HepG2 (cell line): ENCODE results near the gene ACAT2. TPM values are rescaled to one million over a fixed set of nuclear protein-coding genes. Genes with fewer than 3 reads are reported as not detected.

Experiments used
- AKAP8 ChIP-seq: sonication (generic); formaldehyde crosslinking; IDR thresholded peaks from 2 replicates; pipeline ENCODE4 v1.5.1; 2020; ENCODE audit warnings: mild to moderate bottlenecking, missing genetic modification reagents
- MZF1 ChIP-seq: sonication (generic); formaldehyde crosslinking; IDR thresholded peaks from 2 replicates; pipeline ENCODE4 v1.8.1; 2023; ENCODE audit warnings: mild to moderate bottlenecking, missing genetic modification reagents, borderline replicate concordance
- ZNF737 ChIP-seq: sonication (generic); formaldehyde crosslinking; IDR thresholded peaks from 2 replicates; pipeline ENCODE4 v1.5.0; 2020; ENCODE audit warnings: missing genetic modification reagents, mild to moderate bottlenecking, borderline replicate concordance
- polyA plus RNA-seq, 8 experiments: library from polyadenylated mRNA; depleted of rRNA in 3 of 8; stranded (reverse) in 7 of 8; unstranded in 1 of 8; fragments of >200 nt; fragmentation: Illumina TruSeq in 4 of 8; extraction: Trizol in 4 of 8; gene quantifications; 2 replicates each; pipeline versions ENCODE4 v1.2.1 to v1.2.3, GENCODE V29; 2011 to 2016; ENCODE audit warnings: low read depth in 4 of 8, missing spikeins in 1 of 8, mixed read lengths in 1 of 8; ENCODE audit not compliant: insufficient read depth in 1 of 8
- total RNA-seq, 5 experiments: library from RNA; depleted of rRNA; stranded (reverse); fragments of >200 nt; fragmentation: Illumina TruSeq; extraction: Trizol; gene quantifications; 2 replicates each; pipeline ENCODE4 v1.2.3, GENCODE V29; 2016; ENCODE audit warnings: low read depth in 1 of 5
- TF ChIP-seq, protein P1 (sequence below): sonication (generic); formaldehyde crosslinking; IDR thresholded peaks from 2 replicates; pipeline ENCODE4 v1.9.0; 2021; ENCODE audit warnings: missing genetic modification reagents, borderline replicate concordance
- TF ChIP-seq, protein P2 (sequence below): sonication (generic); formaldehyde crosslinking; IDR thresholded peaks from 2 replicates; pipeline ENCODE4 v1.8.0; 2022; ENCODE audit warnings: missing genetic modification reagents, mild to moderate bottlenecking, moderate library complexity, borderline replicate concordance
- TF ChIP-seq, protein P3 (sequence below): sonication (generic); formaldehyde crosslinking; IDR thresholded peaks from 2 replicates; pipeline ENCODE4 v1.4.0; 2020; ENCODE audit warnings: mild to moderate bottlenecking, missing genetic modification reagents
- TF ChIP-seq, protein P4 (sequence below): sonication (generic); formaldehyde crosslinking; IDR thresholded peaks from 2 replicates; pipeline ENCODE4 v1.5.1; 2020; ENCODE audit warnings: mild to moderate bottlenecking, missing genetic modification reagents

The ACAT2 gene
- total and polyA plus RNA-seq, 2 of the 13 experiments (the other 11 are each of a cell fraction or from before 2014, with no cell fraction given) = 121 to 534 TPM

DNA sequence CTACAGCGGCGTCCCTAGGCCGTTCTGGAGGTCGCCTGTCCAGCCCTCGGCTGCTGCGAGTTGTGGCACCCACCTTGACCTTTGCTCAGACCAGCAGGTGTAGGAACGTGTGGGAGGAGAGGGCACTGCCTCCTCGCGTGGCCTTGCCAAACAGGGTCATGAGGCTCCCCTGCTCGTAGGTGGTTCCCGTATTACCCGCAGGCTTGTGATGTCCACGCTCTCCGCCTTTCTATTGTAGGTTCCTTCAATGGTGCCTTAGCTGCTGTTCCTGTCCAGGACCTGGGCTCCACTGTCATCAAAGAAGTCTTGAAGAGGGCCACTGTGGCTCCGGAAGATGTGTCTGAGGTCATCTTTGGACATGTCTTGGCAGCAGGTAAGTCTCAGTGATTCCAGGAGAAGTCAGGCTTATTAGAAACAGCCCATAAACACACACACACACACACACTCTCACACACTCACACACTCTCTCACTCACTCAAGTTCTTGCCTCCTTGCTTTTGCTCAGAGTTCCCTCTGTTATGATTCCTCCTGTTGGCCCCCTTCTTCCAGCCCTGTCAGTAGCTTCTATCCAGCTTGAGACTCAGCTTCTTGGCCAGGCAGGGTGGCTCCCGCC is 942 bp downstream of the ACAT2 start (continued):
- TF ChIP-seq, protein P1, sequence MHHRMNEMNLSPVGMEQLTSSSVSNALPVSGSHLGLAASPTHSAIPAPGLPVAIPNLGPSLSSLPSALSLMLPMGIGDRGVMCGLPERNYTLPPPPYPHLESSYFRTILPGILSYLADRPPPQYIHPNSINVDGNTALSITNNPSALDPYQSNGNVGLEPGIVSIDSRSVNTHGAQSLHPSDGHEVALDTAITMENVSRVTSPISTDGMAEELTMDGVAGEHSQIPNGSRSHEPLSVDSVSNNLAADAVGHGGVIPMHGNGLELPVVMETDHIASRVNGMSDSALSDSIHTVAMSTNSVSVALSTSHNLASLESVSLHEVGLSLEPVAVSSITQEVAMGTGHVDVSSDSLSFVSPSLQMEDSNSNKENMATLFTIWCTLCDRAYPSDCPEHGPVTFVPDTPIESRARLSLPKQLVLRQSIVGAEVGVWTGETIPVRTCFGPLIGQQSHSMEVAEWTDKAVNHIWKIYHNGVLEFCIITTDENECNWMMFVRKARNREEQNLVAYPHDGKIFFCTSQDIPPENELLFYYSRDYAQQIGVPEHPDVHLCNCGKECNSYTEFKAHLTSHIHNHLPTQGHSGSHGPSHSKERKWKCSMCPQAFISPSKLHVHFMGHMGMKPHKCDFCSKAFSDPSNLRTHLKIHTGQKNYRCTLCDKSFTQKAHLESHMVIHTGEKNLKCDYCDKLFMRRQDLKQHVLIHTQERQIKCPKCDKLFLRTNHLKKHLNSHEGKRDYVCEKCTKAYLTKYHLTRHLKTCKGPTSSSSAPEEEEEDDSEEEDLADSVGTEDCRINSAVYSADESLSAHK (CRISPR knock-in tag) = no peak
- TF ChIP-seq, protein P2, sequence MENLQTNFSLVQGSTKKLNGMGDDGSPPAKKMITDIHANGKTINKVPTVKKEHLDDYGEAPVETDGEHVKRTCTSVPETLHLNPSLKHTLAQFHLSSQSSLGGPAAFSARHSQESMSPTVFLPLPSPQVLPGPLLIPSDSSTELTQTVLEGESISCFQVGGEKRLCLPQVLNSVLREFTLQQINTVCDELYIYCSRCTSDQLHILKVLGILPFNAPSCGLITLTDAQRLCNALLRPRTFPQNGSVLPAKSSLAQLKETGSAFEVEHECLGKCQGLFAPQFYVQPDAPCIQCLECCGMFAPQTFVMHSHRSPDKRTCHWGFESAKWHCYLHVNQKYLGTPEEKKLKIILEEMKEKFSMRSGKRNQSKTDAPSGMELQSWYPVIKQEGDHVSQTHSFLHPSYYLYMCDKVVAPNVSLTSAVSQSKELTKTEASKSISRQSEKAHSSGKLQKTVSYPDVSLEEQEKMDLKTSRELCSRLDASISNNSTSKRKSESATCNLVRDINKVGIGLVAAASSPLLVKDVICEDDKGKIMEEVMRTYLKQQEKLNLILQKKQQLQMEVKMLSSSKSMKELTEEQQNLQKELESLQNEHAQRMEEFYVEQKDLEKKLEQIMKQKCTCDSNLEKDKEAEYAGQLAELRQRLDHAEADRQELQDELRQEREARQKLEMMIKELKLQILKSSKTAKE (CRISPR knock-in tag) = peak; percentile 30; the same call in 1 of the 2 replicates
- TF ChIP-seq, protein P3, sequence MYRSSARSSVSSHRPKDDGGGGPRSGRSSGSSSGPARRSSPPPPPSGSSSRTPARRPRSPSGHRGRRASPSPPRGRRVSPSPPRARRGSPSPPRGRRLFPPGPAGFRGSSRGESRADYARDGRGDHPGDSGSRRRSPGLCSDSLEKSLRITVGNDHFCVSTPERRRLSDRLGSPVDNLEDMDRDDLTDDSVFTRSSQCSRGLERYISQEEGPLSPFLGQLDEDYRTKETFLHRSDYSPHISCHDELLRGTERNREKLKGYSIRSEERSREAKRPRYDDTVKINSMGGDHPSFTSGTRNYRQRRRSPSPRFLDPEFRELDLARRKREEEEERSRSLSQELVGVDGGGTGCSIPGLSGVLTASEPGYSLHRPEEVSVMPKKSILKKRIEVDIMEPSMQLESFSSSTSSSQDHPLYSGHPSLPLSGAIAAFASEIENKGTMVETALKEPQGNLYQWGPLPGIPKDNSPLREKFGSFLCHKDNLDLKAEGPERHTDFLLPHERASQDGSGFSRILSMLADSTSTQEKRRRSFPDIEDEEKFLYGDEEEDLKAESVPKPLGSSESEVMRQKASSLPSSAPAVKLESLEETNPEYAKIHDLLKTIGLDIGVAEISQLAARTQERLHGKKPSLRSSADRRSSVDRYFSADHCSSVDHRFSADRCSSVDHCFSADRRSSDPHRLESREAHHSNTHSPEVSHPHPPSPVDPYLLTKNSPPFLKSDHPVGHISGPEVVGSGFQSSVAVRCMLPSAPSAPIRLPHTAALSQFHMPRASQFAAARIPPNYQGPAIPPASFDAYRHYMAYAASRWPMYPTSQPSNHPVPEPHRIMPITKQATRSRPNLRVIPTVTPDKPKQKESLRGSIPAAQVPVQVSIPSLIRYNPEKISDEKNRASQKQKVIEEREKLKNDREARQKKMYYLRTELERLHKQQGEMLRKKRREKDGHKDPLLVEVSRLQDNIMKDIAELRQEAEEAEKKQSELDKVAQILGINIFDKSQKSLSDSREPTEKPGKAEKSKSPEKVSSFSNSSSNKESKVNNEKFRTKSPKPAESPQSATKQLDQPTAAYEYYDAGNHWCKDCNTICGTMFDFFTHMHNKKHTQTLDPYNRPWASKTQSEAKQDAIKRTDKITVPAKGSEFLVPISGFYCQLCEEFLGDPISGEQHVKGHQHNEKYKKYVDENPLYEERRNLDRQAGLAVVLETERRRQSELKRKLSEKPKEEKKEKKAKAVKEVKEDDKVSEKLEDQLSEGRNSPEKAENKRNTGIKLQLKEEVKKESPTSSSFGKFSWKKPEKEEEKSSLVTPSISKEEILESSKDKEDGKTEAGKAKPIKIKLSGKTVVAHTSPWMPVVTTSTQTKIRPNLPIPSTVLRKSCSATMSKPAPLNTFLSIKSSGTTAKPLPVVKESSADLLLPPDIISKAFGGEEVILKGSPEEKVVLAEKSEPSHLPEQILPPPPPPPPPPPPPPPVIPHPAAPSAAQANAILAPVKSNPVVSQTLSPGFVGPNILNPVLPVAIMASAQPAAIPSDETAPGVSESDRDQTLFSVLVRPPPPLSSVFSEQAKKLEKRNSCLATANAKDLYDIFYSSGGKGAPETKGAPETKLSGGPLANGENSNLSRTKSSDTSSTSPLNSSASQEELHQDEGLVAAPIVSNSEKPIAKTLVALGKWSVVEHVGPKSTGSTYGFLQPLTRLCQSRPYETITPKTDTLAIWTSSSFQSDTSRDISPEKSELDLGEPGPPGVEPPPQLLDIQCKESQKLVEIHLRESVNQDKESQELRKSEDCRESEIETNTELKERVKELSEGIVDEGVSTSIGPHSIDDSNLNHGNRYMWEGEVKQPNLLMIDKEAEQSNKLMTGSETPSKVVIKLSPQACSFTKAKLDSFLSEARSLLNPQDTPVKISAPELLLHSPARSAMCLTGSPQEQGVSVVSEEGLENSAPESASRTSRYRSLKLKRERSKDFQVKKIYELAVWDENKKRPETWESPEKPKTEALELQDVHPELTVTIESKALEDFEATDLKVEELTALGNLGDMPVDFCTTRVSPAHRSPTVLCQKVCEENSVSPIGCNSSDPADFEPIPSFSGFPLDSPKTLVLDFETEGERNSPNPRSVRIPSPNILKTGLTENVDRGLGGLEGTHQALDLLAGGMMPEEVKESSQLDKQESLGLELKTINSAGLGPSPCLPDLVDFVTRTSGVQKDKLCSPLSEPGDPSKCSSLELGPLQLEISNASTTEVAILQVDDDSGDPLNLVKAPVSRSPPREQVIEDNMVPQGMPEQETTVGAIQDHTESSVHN (CRISPR knock-in tag) = peak; percentile 42; the same call in 1 of the 2 replicates
- TF ChIP-seq AKAP8 = peak; percentile 81; the same call in 1 of the 2 replicates
- no peak for TF ChIP-seq MZF1 (CRISPR knock-in tag)
- TF ChIP-seq, protein P4, sequence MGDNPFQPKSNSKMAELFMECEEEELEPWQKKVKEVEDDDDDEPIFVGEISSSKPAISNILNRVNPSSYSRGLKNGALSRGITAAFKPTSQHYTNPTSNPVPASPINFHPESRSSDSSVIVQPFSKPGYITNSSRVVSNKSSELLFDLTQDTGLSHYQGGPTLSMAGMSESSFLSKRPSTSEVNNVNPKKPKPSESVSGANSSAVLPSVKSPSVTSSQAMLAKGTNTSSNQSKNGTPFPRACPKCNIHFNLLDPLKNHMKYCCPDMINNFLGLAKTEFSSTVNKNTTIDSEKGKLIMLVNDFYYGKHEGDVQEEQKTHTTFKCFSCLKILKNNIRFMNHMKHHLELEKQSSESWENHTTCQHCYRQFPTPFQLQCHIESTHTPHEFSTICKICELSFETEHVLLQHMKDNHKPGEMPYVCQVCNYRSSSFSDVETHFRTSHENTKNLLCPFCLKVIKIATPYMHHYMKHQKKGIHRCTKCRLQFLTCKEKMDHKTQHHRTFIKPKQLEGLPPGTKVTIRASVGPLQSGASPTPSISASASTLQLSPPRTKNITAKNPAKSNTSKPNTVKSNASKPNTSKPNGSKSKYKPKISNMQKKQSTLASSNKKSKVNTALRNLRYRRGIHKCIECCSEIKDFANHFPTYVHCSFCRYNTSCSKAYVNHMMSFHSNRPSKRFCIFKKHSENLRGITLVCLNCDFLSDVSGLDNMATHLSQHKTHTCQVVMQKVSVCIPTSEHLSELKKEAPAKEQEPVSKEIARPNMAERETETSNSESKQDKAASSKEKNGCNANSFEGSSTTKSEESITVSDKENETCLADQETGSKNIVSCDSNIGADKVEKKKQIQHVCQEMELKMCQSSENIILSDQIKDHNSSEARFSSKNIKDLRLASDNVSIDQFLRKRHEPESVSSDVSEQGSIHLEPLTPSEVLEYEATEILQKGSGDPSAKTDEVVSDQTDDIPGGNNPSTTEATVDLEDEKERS (CRISPR knock-in tag) = no peak
- TF ChIP-seq ZNF737 (CRISPR knock-in tag) = peak; percentile 97; the same call in 1 of the 2 replicates
